Stimulated activated CD8-positive, alpha-beta memory T cell treated with anti-CD3 and anti-CD28 coated beads, Interleukin-15, amount 100 ng/mL, for 48 hours (primary cell): ENCODE data around the gene SMU1.
A peak's percentile ranks its signal among the peaks of the same experiment; 100 is the strongest.

Experiments used
- DNase-seq, 2 donors: peaks; one replicate each; pipeline ENCODE4 v3.0.0-alpha.2; 2020; ENCODE audit warnings: low read depth in 2 of 2

SMU1 gene

GRCh38 chr9:33076046-33077004, at the start of gene SMU1:
TSS of gene SMU1 (minus strand) at chr9:33076674. CDS start at chr9:33076608, 66 bp downstream.
- DNase-seq, result peak; percentile 91 to 93

GRCh38 chr9:33125461-33125860, 49.0 kb upstream of the SMU1 start:
- no peak for DNase-seq

- no peak for DNase-seq
These were observed 48.4 kb upstream of the SMU1 start for GRCh38 chr9:33124751-33125381.

GRCh38 chr9:33124046-33124445, 47.6 kb upstream of the SMU1 start:
- DNase-seq, result no peak

- no peak for DNase-seq
These were observed 47.0 kb upstream of the SMU1 start for GRCh38 chr9:33123407-33124031.

- DNase-seq, result no peak
These were observed 44.1 kb upstream of the SMU1 start for GRCh38 chr9:33120620-33121019.

GRCh38 chr9:33117796-33118195, 41.3 kb upstream of the SMU1 start:
- DNase-seq, result no peak

- no peak for DNase-seq
These were observed 40.8 kb upstream of the SMU1 start for GRCh38 chr9:33117306-33117705.

- DNase-seq, result no peak
These were observed 40.4 kb upstream of the SMU1 start for GRCh38 chr9:33116860-33117259.

- DNase-seq, result no peak
These were observed 38.3 kb upstream of the SMU1 start for GRCh38 chr9:33114746-33115145.

- no peak for DNase-seq
These were observed 37.5 kb upstream of the SMU1 start for GRCh38 chr9:33113799-33114547.

GRCh38 chr9:33112094-33112493, 35.6 kb upstream of the SMU1 start:
- no peak for DNase-seq

- DNase-seq, result no peak
These were observed 35.2 kb upstream of the SMU1 start for GRCh38 chr9:33111631-33112030.

- no peak for DNase-seq
These were observed 34.2 kb upstream of the SMU1 start for GRCh38 chr9:33110686-33111085.

- DNase-seq, result no peak
These were observed 33.5 kb upstream of the SMU1 start for GRCh38 chr9:33109850-33110595.

- DNase-seq, result no peak
These were observed 32.6 kb upstream of the SMU1 start for GRCh38 chr9:33109097-33109496.

GRCh38 chr9:33108472-33108871, 32.0 kb upstream of the SMU1 start:
- DNase-seq, result no peak

- DNase-seq, result no peak
These were observed 31.3 kb upstream of the SMU1 start for GRCh38 chr9:33107762-33108161.

- DNase-seq, result no peak
These were observed 30.6 kb upstream of the SMU1 start for GRCh38 chr9:33106827-33107621.

GRCh38 chr9:33106372-33106771, 29.9 kb upstream of the SMU1 start:
- no peak for DNase-seq
